Measurements from ENCODE around the gene MAP7.
"Not testable (repeated sequence)": the region's sequence is repeated elsewhere in the genome, so short reads cannot be mapped to it uniquely, and the experiment has no call there.

GRCh38 chr6:136496449-136496848 lies 53.8 kb downstream of the MAP7 start:
- TF ChIP-seq CTCF (IDR thresholded peaks at IDR 0.05); POLR2AphosphoS5 (IDR thresholded peaks at IDR 0.05); EP300 (IDR thresholded peaks at IDR 0.05; ENCODE audit: low read depth); POLR2A (IDR thresholded peaks at IDR 0.05): not testable (repeated sequence)

Data from transverse colon (tissue), 4 donors.